K562 (cell line): ENCODE data around the gene BUB3. TPM values are rescaled to one million over a fixed set of nuclear protein-coding genes. Genes with fewer than 3 reads are reported as not detected.
A peak's percentile ranks its signal among the peaks of the same experiment; 100 is the strongest.

Experiments used
- CREM ChIP-seq: IDR thresholded peaks from 2 replicates; pipeline ENCODE4 v1.6.1; 2014; ENCODE audit warnings: antibody characterized with exemption, low read depth
- DPF2 ChIP-seq: fragments of 450-650 bp; IDR thresholded peaks from 2 replicates; pipeline ENCODE4 v1.6.1; 2016
- EP300 ChIP-seq: IDR thresholded peaks from 2 replicates; pipeline ENCODE4 v1.6.1; 2012; ENCODE audit warnings: low read length, improper control_type of control experiment
- HMGN3 ChIP-seq: IDR thresholded peaks from 2 replicates; pipeline ENCODE4 v1.6.1; 2011; ENCODE audit warnings: borderline replicate concordance, low read depth, mild to moderate bottlenecking, mixed read lengths, low read length; ENCODE audit not compliant: insufficient read length; ENCODE audit errors: extremely low read depth
- L3MBTL2 ChIP-seq: fragments of 450-650 bp; IDR thresholded peaks from 2 replicates; pipeline ENCODE4 v1.6.1; 2016; ENCODE audit warnings: mild to moderate bottlenecking, moderate library complexity
- MGA ChIP-seq: fragments of 450-650 bp; IDR thresholded peaks from 2 replicates; pipeline ENCODE4 v1.6.1; 2016; ENCODE audit warnings: mild to moderate bottlenecking, moderate library complexity
- NCOR1 ChIP-seq: fragments of 450-650 bp; IDR thresholded peaks from 2 replicates; pipeline ENCODE4 v1.6.1; 2016; ENCODE audit warnings: mild to moderate bottlenecking, moderate library complexity
- NEUROD1 ChIP-seq: fragments of 150-350 bp; IDR thresholded peaks from 2 replicates; pipeline ENCODE4 v1.6.1; 2014; ENCODE audit warnings: borderline replicate concordance, low read length, low read depth; ENCODE audit not compliant: partially characterized antibody
- NRF1 ChIP-seq, 2 experiments: fragments of 450-650 bp; IDR thresholded peaks in 1 of 2; conservative IDR thresholded peaks in 1 of 2; 2 replicates each; pipeline ENCODE4 v1.6.1; 2014; ENCODE audit warnings: mild to moderate bottlenecking in 2 of 2
- NUFIP1 ChIP-seq: fragments of 450-650 bp; IDR thresholded peaks from 2 replicates; pipeline ENCODE4 v1.6.1; 2018; ENCODE audit not compliant: partially characterized antibody
- POLR2AphosphoS5 ChIP-seq: IDR thresholded peaks from 2 replicates; pipeline ENCODE4 v1.6.1; 2011; ENCODE audit warnings: mild to moderate bottlenecking, low read depth, low read length, moderate library complexity; ENCODE audit not compliant: control insufficient read depth, insufficient read depth
- SAFB ChIP-seq: fragments of 200-400 bp; formaldehyde crosslinking; IDR thresholded peaks from 2 replicates; pipeline ENCODE4 v1.6.1; 2017; ENCODE audit warnings: low read depth, low read length, borderline replicate concordance
- SMAD4 ChIP-seq: fragments of 250-450 bp; sonication (Bioruptor Pico); conservative IDR thresholded peaks from 2 replicates; pipeline ENCODE4 v1.8.0; 2021; ENCODE audit warnings: inconsistent platforms, mild to moderate bottlenecking, moderate library complexity
- SOX6 ChIP-seq: fragments of 450-650 bp; IDR thresholded peaks from 2 replicates; pipeline ENCODE4 v1.6.1; 2014; ENCODE audit warnings: mild to moderate bottlenecking
- VEZF1 ChIP-seq: fragments of 200-800 bp; sonication (Bioruptor generic); IDR thresholded peaks from 2 replicates; pipeline ENCODE4 v1.6.1; 2017; ENCODE audit warnings: missing genetic modification characterization, missing compliant biosample characterization
- ZNF197 ChIP-seq: fragments of 200-800 bp; sonication (Bioruptor generic); IDR thresholded peaks from 2 replicates; pipeline ENCODE4 v1.6.1; 2016; ENCODE audit warnings: low read depth, missing genetic modification characterization, missing compliant biosample characterization
- polyA plus RNA-seq, 8 experiments: library from polyadenylated mRNA; depleted of rRNA in 4 of 8; stranded (reverse) in 5 of 8; unstranded in 3 of 8; fragments of >200 nt; fragmentation: Nextera tagmentation in 2 of 8; fragmentation: Illumina TruSeq in 1 of 8; extraction: Ambion mirVana in 2 of 8; extraction: Trizol in 1 of 8; gene quantifications; 2 replicates each; pipeline versions ENCODE4 v1.2.1 to v1.2.3, GENCODE V29; 2011 to 2014; ENCODE audit warnings: inconsistent platforms in 1 of 8, missing spikeins in 1 of 8
- total RNA-seq, 7 experiments: library from RNA; depleted of rRNA in 6 of 7; stranded (reverse); fragments of >200 nt in 6 of 7; fragmentation: Illumina TruSeq in 2 of 7; extraction: Trizol in 2 of 7; gene quantifications; 2 replicates each; pipeline versions ENCODE4 v1.2.1 to v1.2.3, GENCODE V29; 2011 to 2021; ENCODE audit warnings: low replicate concordance in 1 of 7

Gene BUB3
- total and polyA plus RNA-seq, 9 of the 15 experiments (the other 6 are each of a cell fraction or from before 2014, with no cell fraction given) = 167 to 761 (median 225) TPM

- TF ChIP-seq MGA = peak; percentile 26; the same call in 1 of the 2 replicates
- no peak for TF ChIP-seq ZNF197
- TF ChIP-seq VEZF1 (CRISPR knock-in tag) = peak; percentile 39; the same call in 1 of the 2 replicates
- no peak for TF ChIP-seq NUFIP1
- peak; percentile 25 for TF ChIP-seq HMGN3
- peak; percentile 62; the same call in 1 of the 2 replicates for TF ChIP-seq DPF2
- TF ChIP-seq SAFB = no peak
- TF ChIP-seq L3MBTL2 = peak; percentile 65
- TF ChIP-seq EP300 = peak; percentile 48; the same call in 1 of the 2 replicates
- peak in 1 of 2 experiments; percentile 10; a peak in 1 of 4 replicates for TF ChIP-seq NRF1 (conservative IDR thresholded peaks at IDR 0.05 in 1 of 2, IDR thresholded peaks at IDR 0.05 in 1 of 2)
- peak; percentile 68 for TF ChIP-seq POLR2AphosphoS5
- 0 out of 2 replicates have a peak, but pooled peaks have one; percentile 42 for TF ChIP-seq SMAD4 (CRISPR knock-in tag)
- peak; percentile 63 for TF ChIP-seq NCOR1
- TF ChIP-seq NEUROD1 = peak; percentile 25
- TF ChIP-seq SOX6 = peak; percentile 61
- TF ChIP-seq CREM = peak; percentile 63
These were observed 14.6 kb upstream of the BUB3 start (continued) for GRCh38 chr10:123139521-123140163.
